Esophagus squamous epithelium (tissue), 4 donors: ENCODE data around the gene PNISR.

Source experiments
- POLR2A ChIP-seq, 4 donors: fragments of 450-650 bp; IDR thresholded peaks; one replicate each; pipeline ENCODE4 v1.6.1; 2017; ENCODE audit warnings: antibody characterized with exemption in 4 of 4, mild to moderate bottlenecking in 4 of 4, moderate library complexity in 3 of 4
- TF ChIP-seq, protein P1 (sequence below), 6 experiments: fragments of 450-650 bp in 4 of 6; fragments of 200-600 bp in 2 of 6; sonication (generic) in 2 of 6; IDR thresholded peaks; one replicate each; pipeline ENCODE4 v1.5.1; 2016 to 2019; ENCODE audit warnings: antibody characterized with exemption in 6 of 6, mild to moderate bottlenecking in 4 of 6, moderate library complexity in 4 of 6

GRCh38 chr6:99407076-99407475 is 18.0 kb downstream of the PNISR start:
- no peak for TF ChIP-seq POLR2A (IDR thresholded peaks at IDR 0.05)
- TF ChIP-seq, protein P1, sequence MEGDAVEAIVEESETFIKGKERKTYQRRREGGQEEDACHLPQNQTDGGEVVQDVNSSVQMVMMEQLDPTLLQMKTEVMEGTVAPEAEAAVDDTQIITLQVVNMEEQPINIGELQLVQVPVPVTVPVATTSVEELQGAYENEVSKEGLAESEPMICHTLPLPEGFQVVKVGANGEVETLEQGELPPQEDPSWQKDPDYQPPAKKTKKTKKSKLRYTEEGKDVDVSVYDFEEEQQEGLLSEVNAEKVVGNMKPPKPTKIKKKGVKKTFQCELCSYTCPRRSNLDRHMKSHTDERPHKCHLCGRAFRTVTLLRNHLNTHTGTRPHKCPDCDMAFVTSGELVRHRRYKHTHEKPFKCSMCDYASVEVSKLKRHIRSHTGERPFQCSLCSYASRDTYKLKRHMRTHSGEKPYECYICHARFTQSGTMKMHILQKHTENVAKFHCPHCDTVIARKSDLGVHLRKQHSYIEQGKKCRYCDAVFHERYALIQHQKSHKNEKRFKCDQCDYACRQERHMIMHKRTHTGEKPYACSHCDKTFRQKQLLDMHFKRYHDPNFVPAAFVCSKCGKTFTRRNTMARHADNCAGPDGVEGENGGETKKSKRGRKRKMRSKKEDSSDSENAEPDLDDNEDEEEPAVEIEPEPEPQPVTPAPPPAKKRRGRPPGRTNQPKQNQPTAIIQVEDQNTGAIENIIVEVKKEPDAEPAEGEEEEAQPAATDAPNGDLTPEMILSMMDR (IDR thresholded peaks at IDR 0.05), result no peak
